ENCODE results near the gene CLEC1A. TPM values are rescaled to one million over a fixed set of nuclear protein-coding genes. Genes with fewer than 3 reads are reported as not detected.

The CLEC1A gene
- total RNA-seq, 4 donors from 2014 or later, result 2.6 to 22.6 (median 13.8) TPM

GRCh38 chr12:10136637-10137205, 37.9 kb upstream of the CLEC1A start:
- Histone ChIP-seq H3K9me3 (no peaks in the 10 kb centered on the region), H3K27me3 (no peaks in the 10 kb centered on the region), H3K27ac (no peak overlapping the region), H3K4me3 (no peak overlapping the region), H3K4me1 (no peaks in the 10 kb centered on the region), H3K36me3 (no peaks in the 10 kb centered on the region)
- intact Hi-C loops (cut with DNase I; ENCODE audit: low total_unique reads), result no loop called here
- no peak for TF ChIP-seq CTCF (IDR thresholded peaks at IDR 0.05)
- no peak for TF ChIP-seq POLR2A (IDR thresholded peaks at IDR 0.05)
- DNase-seq, result no peak

GRCh38 chr12:10135126-10135525, 36.3 kb upstream of the CLEC1A start:
- Histone ChIP-seq H3K27ac (no peak overlapping the region), H3K4me1 (no peaks in the 10 kb centered on the region), H3K9me3 (no peaks in the 10 kb centered on the region), H3K4me3 (no peak overlapping the region), H3K36me3 (no peaks in the 10 kb centered on the region), H3K27me3 (no peaks in the 10 kb centered on the region)
- DNase-seq, result no peak
- intact Hi-C loops (cut with DNase I; ENCODE audit: low total_unique reads), result no loop called here
- no peak for TF ChIP-seq POLR2A (IDR thresholded peaks at IDR 0.05)
- no peak for TF ChIP-seq CTCF (IDR thresholded peaks at IDR 0.05)

- intact Hi-C loops (cut with DNase I; ENCODE audit: low total_unique reads), result no loop called here
- no peaks in the 10 kb centered on the region for H3K9me3 ChIP-seq
- H3K27ac ChIP-seq, result no peak overlapping the region
- TF ChIP-seq CTCF (IDR thresholded peaks at IDR 0.05), result no peak
- TF ChIP-seq POLR2A (IDR thresholded peaks at IDR 0.05), result no peak
- no peaks in the 10 kb centered on the region for H3K27me3 ChIP-seq
- no peaks in the 10 kb centered on the region for H3K4me1 ChIP-seq
- H3K4me3 ChIP-seq, result no peak overlapping the region
- no peak for DNase-seq
- H3K36me3 ChIP-seq, result no peaks in the 10 kb centered on the region
Measured at GRCh38 chr12:10132850-10133370, 34.1 kb upstream of the CLEC1A start.

- no peaks in the 10 kb centered on the region for H3K9me3 ChIP-seq
- no peaks in the 10 kb centered on the region for H3K27me3 ChIP-seq
- intact Hi-C loops (cut with DNase I; ENCODE audit: low total_unique reads), result no loop called here
- TF ChIP-seq POLR2A (IDR thresholded peaks at IDR 0.05) (no peak), CTCF (IDR thresholded peaks at IDR 0.05) (no peak)
- no peaks in the 10 kb centered on the region for H3K36me3 ChIP-seq
- no peak overlapping the region for H3K4me3 ChIP-seq
- no peaks in the 10 kb centered on the region for H3K4me1 ChIP-seq
- H3K27ac ChIP-seq, result no peak overlapping the region
- no peak for DNase-seq
Measured at GRCh38 chr12:10131111-10131690, 32.4 kb upstream of the CLEC1A start.

- intact Hi-C loops (cut with DNase I; ENCODE audit: low total_unique reads), result no loop called here
- Histone ChIP-seq H3K27ac (no peak within 1 kb of the TSS), H3K4me3 (no peak within 1 kb of the TSS)
Measured at GRCh38 chr12:10130042-10130441, 31.3 kb upstream of the CLEC1A start, which contains the start of gene CLEC7A. Gene CLEC7A (minus strand): TSS chr12:10130199. CDS start chr12:10130082, 117 bp downstream.

More at GRCh38 chr12:10130042-10130441, 31.3 kb upstream of the CLEC1A start, which contains the start of gene CLEC7A:
- DNase-seq, result no peak
- Histone ChIP-seq H3K4me1 (no peaks in the 10 kb centered on the region), H3K27me3 (no peaks in the 10 kb centered on the region), H3K9me3 (no peaks in the 10 kb centered on the region), H3K36me3 (no peaks in the 10 kb centered on the region)
- no peak for TF ChIP-seq CTCF (IDR thresholded peaks at IDR 0.05)
- no peak for TF ChIP-seq POLR2A (IDR thresholded peaks at IDR 0.05)

Measured in uterus (tissue), 4 donors.